Adrenal gland (tissue), 12 donors: ENCODE results near the gene SP3. TPM values are rescaled to one million over a fixed set of nuclear protein-coding genes. Genes with fewer than 3 reads are reported as not detected.

Experiments
- DNase-seq, 7 donors: peaks; one replicate each; pipeline ENCODE4 v3.0.0-alpha.2; 2019 to 2020
- H3K27ac ChIP-seq, 5 donors: fragments of 200-600 bp; sonication (generic) in 4 of 5; 1 replicate in 3 of 5; 2 replicates in 2 of 5; pipeline versions ENCODE4 v1.5.1 to v1.8.0; 2016 to 2020; ENCODE audit warnings: mild to moderate bottlenecking in 1 of 5
- H3K27me3 ChIP-seq: fragments of 200-600 bp; 2 replicates; pipeline ENCODE4 v1.8.0; 2021
- H3K36me3 ChIP-seq, 2 donors: fragments of 200-600 bp; replicated peaks in 1 of 2; 1 replicate in 1 of 2; 2 replicates in 1 of 2; pipeline versions ENCODE4 v1.5.1 to v1.8.0; 2018 to 2022
- H3K4me1 ChIP-seq, 2 donors: fragments of 200-600 bp; replicated peaks in 1 of 2; 1 replicate in 1 of 2; 2 replicates in 1 of 2; pipeline versions ENCODE4 v1.5.1 to v1.8.0; 2018 to 2021
- H3K4me3 ChIP-seq, 4 donors: fragments of 200-600 bp; sonication (generic) in 3 of 4; one replicate each; pipeline ENCODE4 v1.5.1; 2016 to 2018
- H3K9me3 ChIP-seq, 3 donors: fragments of 200-600 bp; sonication (generic) in 1 of 3; replicated peaks in 1 of 3; 1 replicate in 2 of 3; 2 replicates in 1 of 3; pipeline versions ENCODE4 v1.5.1 to v1.8.0; 2016 to 2021
- CTCF ChIP-seq, 6 experiments: fragments of 450-650 bp in 4 of 6; fragments of 200-600 bp in 2 of 6; sonication (generic) in 1 of 6; IDR thresholded peaks; 1 replicate in 5 of 6; 2 replicates in 1 of 6; pipeline versions ENCODE4 v1.5.1 to v1.8.0; 2016 to 2021; ENCODE audit warnings: antibody characterized with exemption in 6 of 6, mild to moderate bottlenecking in 2 of 6, moderate library complexity in 1 of 6
- POLR2A ChIP-seq, 2 donors: fragments of 450-650 bp; IDR thresholded peaks; one replicate each; pipeline ENCODE4 v1.6.1; 2017; ENCODE audit warnings: antibody characterized with exemption in 2 of 2, mild to moderate bottlenecking in 2 of 2, moderate library complexity in 1 of 2
- WGBS, 4 donors: extraction: QIAGEN DNeasy Blood & Tissue Kit in 2 of 4; methylation state at CpG; one replicate each; pipeline versions ENCODE4 v1.1.5 to v1.1.7; 2013 to 2017; 5-methylcytosine and 5-hydroxymethylcytosine counted together
- intact Hi-C, 2 donors: fragments of 100-400 bp; cut with DNase I; formaldehyde crosslinking; loops; one replicate each; pipeline versions ENCODE4 v1.14.1 to v1.15.0; 2022 to 2023
- polyA plus RNA-seq, 3 donors: library from polyadenylated mRNA; stranded (reverse); fragments of 200-250 nt in 2 of 3; fragments of 350-450 nt in 1 of 3; fragmentation: Illumina TruSeq in 1 of 3; extraction: RNeasy Lipid Tissue Mini Kit (QIAGEN cat#74804) in 1 of 3; gene quantifications; one replicate each; pipeline ENCODE4 v1.2.3, GENCODE V29; 2013 to 2014
- total RNA-seq, 9 donors: library from RNA; depleted of rRNA in 4 of 9; stranded (reverse); fragments of >200 nt in 4 of 9; fragments of 120-200 nt in 1 of 9; fragmentation: NEBNext Ultra II Directional in 1 of 9; extraction: Animal tissue kit (Norgen Biotek cat#: 25700) in 1 of 9; gene quantifications; one replicate each; pipeline versions ENCODE4 v1.1.0 to v1.2.4, GENCODE V29; 2013 to 2023
- donor health status: healthy with polysubstance abuse.
- donor health status: Bipolar disorder and iron deficiency.
- donor health status: DM: yes; HTN: yes; CAD: no.
- donor health status: DM: no; HTN: no; CAD: no.
- donor health status: DM: no; HTN: no; CAD: no.
- donor health status: DM: yes; HTN: yes; CAD: no.

Gene SP3
- total and polyA plus RNA-seq, 12 donors: 8.9 to 118 (median 54.4) TPM

- 82 to 92% (median 88%) methylated on average over 2 of the region's 2 CpGs for WGBS, 4 donors
- Histone ChIP-seq H3K9me3 (peaks cover 0 to 4% (median 0%) of the 10 kb centered on the region in 3 donors), H3K27ac (no peak overlapping the region), H3K4me1 (peaks cover 11 to 66% of the 10 kb centered on the region in 2 donors), H3K36me3 (peaks cover 0 to 16% of the 10 kb centered on the region in 2 donors), H3K4me3 (no peak overlapping the region), H3K27me3 (no peaks in the 10 kb centered on the region)
- TF ChIP-seq CTCF (IDR thresholded peaks at IDR 0.05) (no peak), POLR2A (IDR thresholded peaks at IDR 0.05) (no peak)
- intact Hi-C loops: no loop called here
- DNase-seq: no peak
Measured at GRCh38 chr2:173957517-173957916, 7.7 kb downstream of the SP3 start.

GRCh38 chr2:173956454-173956853, 8.7 kb downstream of the SP3 start:
- Histone ChIP-seq H3K9me3 (peaks cover 0 to 4% (median 0%) of the 10 kb centered on the region in 3 donors), H3K36me3 (peaks cover 0 to 16% of the 10 kb centered on the region in 2 donors), H3K4me1 (peaks cover 14 to 66% of the 10 kb centered on the region in 2 donors), H3K27ac (no peak overlapping the region), H3K27me3 (no peaks in the 10 kb centered on the region), H3K4me3 (no peak overlapping the region)
- intact Hi-C loops: no loop called here
- no peak for DNase-seq
- TF ChIP-seq POLR2A (IDR thresholded peaks at IDR 0.05) (no peak), CTCF (IDR thresholded peaks at IDR 0.05) (no peak)
- 63 to 77% (median 69%) methylated on average over 3 of the region's 3 CpGs for WGBS, 4 donors

- DNase-seq: no peak
- Histone ChIP-seq H3K27ac (no peak overlapping the region), H3K4me3 (no peak overlapping the region), H3K4me1 (peaks cover 14 to 63% of the 10 kb centered on the region in 2 donors), H3K36me3 (peaks cover 0 to 16% of the 10 kb centered on the region in 2 donors), H3K27me3 (no peaks in the 10 kb centered on the region), H3K9me3 (no peaks in the 10 kb centered on the region)
- TF ChIP-seq POLR2A (IDR thresholded peaks at IDR 0.05) (no peak), CTCF (IDR thresholded peaks at IDR 0.05) (no peak)
- intact Hi-C loops: no loop called here
- 71 to 96% (median 89%) methylated on average over 2 of the region's 2 CpGs for WGBS, 4 donors
Measured at GRCh38 chr2:173955867-173956266, 9.3 kb downstream of the SP3 start.

GRCh38 chr2:173955004-173955403, 10.2 kb downstream of the SP3 start:
- H3K27me3 ChIP-seq: no peaks in the 10 kb centered on the region
- TF ChIP-seq POLR2A (IDR thresholded peaks at IDR 0.05) (no peak), CTCF (IDR thresholded peaks at IDR 0.05) (no peak)
- DNase-seq: no peak
- no peak overlapping the region for H3K27ac ChIP-seq
- H3K9me3 ChIP-seq: no peaks in the 10 kb centered on the region
- intact Hi-C loops: no loop called here
- H3K4me3 ChIP-seq: no peak overlapping the region
- H3K36me3 ChIP-seq: peaks cover 0 to 16% of the 10 kb centered on the region in 2 donors
- WGBS, 4 donors: 85 to 100% (median 88%) methylated on average over 3 to 4 of the region's 4 CpGs
- H3K4me1 ChIP-seq: peaks cover 14 to 68% of the 10 kb centered on the region in 2 donors
